ENCODE results near the gene ARHGEF39.
"Not testable (repeated sequence)": the region's sequence is repeated elsewhere in the genome, so short reads cannot be mapped to it uniquely, and the experiment has no call there.

Gene ARHGEF39

GRCh38 chr9:35636877-35637246 is 28.1 kb downstream of the ARHGEF39 start:
- DNase-seq; intact Hi-C loops (cut with DNase I): not testable (repeated sequence)

- peak in 1 of 10 donors; percentile 54 for DNase-seq
- intact Hi-C loops (cut with DNase I): no loop called here
Measured at GRCh38 chr9:35636135-35636876, 28.7 kb downstream of the ARHGEF39 start.

- intact Hi-C loops (cut with DNase I): no loop called here
- no peak for DNase-seq
Measured at GRCh38 chr9:35635730-35636129, 29.3 kb downstream of the ARHGEF39 start.

DNA sequence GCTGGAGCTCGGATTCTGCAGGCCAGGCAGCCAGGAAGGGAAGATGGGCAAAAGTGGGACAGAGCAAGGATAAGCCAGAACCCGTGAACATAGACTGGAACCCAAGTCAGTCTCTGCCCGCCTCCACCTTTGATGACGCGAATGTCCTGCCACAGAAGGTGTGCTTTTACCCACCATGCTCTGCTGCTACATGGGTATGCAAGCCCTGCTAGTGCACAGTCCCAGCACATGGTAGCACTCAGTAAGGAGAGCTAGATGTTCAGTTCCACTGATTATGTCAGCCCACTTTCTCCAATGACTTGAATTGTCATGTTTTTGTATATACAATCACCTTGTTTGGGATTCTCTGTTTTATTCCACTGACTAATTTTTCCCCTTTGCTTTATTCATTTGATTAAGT is 35.4 kb downstream of the ARHGEF39 start:
- intact Hi-C loops (cut with DNase I): no loop called here

DNA sequence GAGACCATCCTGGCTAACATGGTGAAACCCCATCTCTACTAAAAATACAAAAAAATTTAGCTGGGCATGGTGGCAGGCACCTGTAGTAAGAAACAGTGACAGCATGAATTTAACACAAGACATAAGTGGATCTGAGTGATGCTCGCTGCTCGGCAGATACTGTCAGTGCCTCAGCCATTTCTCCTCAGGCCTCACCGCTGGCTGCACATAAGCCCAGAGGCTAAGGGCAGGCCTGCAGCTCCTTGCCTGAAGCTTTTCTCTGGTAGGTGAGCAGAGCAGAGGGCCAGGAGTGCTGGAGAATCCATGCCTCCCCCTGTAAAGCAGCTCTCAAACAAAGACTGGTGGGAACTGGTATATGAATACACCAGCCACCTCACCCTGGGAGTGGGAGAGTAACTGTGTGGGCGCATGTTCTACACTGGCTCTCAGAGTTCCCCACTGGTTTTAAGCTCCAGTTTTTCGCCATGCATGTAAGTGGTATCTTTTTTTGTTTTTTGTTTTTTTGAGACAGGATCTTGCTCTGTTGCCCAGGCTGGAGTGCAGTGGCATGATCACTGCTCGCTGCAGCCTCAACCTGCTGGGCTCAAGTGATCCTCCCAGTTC is 36.5 kb downstream of the ARHGEF39 start:
- intact Hi-C loops (cut with DNase I): no loop called here
- DNase-seq: no peak

More for the DNA sequence above, 35.4 kb downstream of the ARHGEF39 start:
- no peak for DNase-seq

- no peak for DNase-seq
- intact Hi-C loops (cut with DNase I): no loop called here
Measured at GRCh38 chr9:35627575-35627974, 37.4 kb downstream of the ARHGEF39 start.

- intact Hi-C loops (cut with DNase I): no loop called here
- no peak for DNase-seq
Measured at GRCh38 chr9:35619800-35620158, 45.2 kb downstream of the ARHGEF39 start.

DNA sequence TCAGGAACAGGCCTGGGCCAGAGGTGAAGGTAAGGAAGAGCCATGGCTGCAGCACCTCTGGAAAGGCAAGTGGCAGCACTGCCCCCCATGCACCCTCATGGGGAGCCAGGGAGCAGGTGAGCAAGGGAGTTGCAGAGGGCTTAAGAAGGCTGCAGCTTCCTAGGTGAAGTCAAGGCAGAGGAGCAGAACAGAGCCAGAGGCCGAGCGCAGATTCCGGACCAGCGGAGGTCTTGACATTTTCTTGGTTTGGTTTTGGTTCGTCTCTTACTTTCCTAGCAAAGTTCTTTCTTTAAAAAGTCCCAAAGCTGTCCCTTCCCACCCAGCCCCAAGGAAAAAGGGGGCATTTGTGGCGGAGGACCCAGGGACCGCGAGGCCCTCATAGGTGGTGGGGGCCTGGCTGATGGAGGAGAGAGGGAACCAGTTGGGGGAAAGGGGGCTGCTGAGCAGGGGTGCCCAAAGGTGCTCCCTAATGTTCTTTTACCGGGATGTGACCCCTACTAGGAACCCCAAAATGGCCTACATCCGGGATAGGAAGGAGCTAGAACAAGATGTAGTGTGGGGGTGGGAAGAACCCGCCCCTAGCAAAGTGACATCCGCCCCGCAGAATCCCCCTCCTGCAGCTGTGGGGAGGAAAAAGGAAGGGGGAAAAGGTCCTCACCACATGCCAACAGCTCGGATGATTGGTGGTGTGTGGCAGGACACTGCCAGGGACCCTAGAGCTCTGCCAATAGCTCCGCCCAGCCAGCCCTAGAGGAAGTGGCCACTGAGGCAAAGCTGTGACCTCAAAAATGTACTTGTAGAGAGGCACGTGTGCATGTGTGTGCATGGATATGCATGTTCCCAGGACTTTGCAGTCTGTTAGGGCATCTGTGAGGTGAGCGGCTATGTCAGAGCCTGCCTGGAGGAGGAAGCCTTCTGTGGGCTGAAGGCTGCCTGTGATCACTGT is 45.9 kb downstream of the ARHGEF39 start:
- DNase-seq: no peak
- intact Hi-C loops (cut with DNase I): no loop called here

- intact Hi-C loops (cut with DNase I): no loop called here
- DNase-seq: no peak
Measured at GRCh38 chr9:35618325-35618727, 46.7 kb downstream of the ARHGEF39 start, which contains the start of gene CD72. Gene CD72 (minus strand): TSS chr9:35618413. CDS start chr9:35618303, 110 bp downstream.

- intact Hi-C loops (cut with DNase I): no loop called here
- DNase-seq: no peak
Measured at GRCh38 chr9:35617548-35617947, 47.4 kb downstream of the ARHGEF39 start.

GRCh38 chr9:35616681-35617459 is 48.1 kb downstream of the ARHGEF39 start:
- DNase-seq: peak in 4 of 10 donors; percentile 23 to 90 (median 40)
- intact Hi-C loops (cut with DNase I): no loop called here

DNA sequence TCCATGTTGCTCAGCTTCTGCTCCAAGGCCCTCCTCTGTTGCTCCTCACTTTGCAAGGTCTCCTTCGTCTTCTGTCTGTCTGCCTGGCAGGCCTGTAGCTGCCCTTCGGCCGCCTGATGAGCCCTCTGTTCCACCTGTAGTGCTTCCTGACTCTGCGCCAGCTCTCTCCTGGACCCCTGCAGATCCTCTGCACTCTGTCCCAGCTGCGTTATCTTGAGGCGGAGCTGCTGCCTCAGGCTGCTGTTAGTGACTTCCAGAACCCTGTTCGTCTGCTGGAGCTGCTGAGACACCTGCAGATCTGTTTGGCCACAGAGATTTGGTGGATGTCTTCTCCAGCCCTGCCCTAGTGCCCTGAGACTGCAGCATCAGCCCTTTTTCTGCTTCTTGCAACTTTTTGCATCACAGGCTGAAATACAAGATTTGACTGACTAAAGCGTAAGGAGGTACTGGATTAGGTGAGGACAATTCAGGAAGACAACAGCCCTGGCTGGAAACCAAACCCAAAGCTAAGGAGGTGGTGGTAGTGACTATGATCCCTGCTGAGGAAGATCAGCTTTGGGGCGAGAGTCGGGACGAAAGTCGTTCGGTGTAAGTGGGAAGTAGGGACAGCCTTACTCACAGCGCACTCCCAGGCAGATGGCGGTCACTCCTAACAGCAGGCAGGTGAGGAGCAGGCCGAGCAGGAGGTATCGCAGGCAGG is 48.9 kb downstream of the ARHGEF39 start:
- no peak for DNase-seq
- intact Hi-C loops (cut with DNase I): no loop called here

DNA sequence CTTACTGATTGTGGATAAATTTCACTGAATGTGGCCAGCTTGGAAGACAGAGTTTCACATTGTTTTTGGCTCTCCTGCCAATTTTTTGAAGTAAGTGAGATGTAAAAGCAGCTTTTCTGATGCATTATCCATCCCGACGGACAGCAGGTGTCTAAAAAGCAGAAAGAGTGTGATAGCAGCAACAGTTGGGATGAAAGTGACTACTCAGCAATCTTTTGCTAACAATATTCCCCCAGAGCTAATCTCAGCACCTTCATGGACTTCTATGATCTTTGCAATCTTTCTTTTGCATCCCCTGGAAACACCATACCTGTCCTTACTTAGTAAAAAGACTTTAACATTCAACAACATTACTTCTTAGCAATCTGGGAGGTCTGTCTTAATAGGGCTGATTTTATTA is 52.2 kb downstream of the ARHGEF39 start:
- no peak for DNase-seq
- intact Hi-C loops (cut with DNase I): no loop called here

DNA sequence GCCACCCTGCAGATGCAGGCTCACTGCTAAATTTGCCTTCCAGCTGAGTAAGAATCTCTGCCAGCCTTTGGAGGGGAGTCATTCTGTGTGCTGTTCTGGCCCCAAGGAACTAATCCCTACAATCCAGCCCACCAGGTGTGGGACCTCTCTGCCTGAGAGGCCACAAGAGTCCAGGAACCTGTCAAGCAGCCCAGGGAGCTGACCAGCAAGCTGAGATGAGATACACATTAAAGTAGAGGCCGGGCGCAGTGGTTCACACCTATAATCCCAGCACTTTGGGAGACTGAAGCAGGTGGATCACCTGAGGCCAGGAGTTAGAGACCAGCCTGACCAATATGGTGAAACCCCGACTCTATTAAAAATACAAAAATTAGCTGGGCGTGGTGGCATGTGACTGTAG is 52.9 kb downstream of the ARHGEF39 start:
- intact Hi-C loops (cut with DNase I): not testable (repeated sequence)

GRCh38 chr9:35611230-35611797 is 53.7 kb downstream of the ARHGEF39 start:
- intact Hi-C loops (cut with DNase I): no loop called here
- DNase-seq: peak in 6 of 10 donors; percentile 44 to 90 (median 52)

More for the DNA sequence above, 52.9 kb downstream of the ARHGEF39 start:
- not testable (repeated sequence) for DNase-seq

DNA sequence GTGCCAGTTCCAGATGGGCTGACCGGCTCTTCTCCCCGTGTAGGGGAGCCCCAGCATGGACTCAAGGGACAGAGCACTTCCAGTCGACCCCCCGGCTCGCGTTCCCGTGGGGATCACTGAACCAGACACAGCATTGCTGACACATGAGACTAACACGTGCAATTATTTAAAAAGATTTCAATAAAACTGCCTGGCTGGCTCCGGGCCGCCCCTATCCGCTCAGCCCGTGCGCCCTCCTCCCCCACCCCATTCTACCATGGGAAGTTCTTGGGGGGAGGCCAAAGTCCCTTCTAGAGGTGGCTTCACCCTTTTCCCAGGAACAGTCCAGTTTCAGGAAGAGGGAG is 55.2 kb downstream of the ARHGEF39 start:
- intact Hi-C loops (cut with DNase I): no loop called here
- DNase-seq: no peak
